Esophagus muscularis mucosa (tissue), 4 donors: Measurements from ENCODE around the gene AFF3. TPM values are rescaled to one million over a fixed set of nuclear protein-coding genes. Genes with fewer than 3 reads are reported as not detected.

ENCODE experiments used
- DNase-seq: peaks from one replicate; pipeline ENCODE4 v3.0.0-alpha.2; 2017; ENCODE audit errors: extremely low spot score
- H3K27ac ChIP-seq, 4 donors: fragments of 200-600 bp; sonication (generic); replicated peaks in 1 of 4; 1 replicate in 3 of 4; 2 replicates in 1 of 4; pipeline ENCODE4 v1.5.1; 2016 to 2019; ENCODE audit warnings: mild to moderate bottlenecking in 1 of 4
- H3K27me3 ChIP-seq, 4 donors: fragments of 200-600 bp; sonication (generic); one replicate each; pipeline versions ENCODE4 v1.5.1 to v1.6.0; 2016 to 2019
- H3K36me3 ChIP-seq, 4 donors: fragments of 200-600 bp; sonication (generic); one replicate each; pipeline ENCODE4 v1.5.1; 2016 to 2019
- H3K4me1 ChIP-seq, 4 donors: fragments of 200-600 bp; sonication (generic); one replicate each; pipeline ENCODE4 v1.5.1; 2016 to 2019
- H3K4me3 ChIP-seq, 4 donors: fragments of 200-600 bp; sonication (generic); 1 replicate in 2 of 4; 2 replicates in 2 of 4; pipeline ENCODE4 v1.5.1; 2016 to 2019; ENCODE audit warnings: mild to moderate bottlenecking in 4 of 4, moderate library complexity in 1 of 4
- H3K9me3 ChIP-seq, 4 donors: fragments of 200-600 bp; sonication (generic); 1 replicate in 3 of 4; 2 replicates in 1 of 4; pipeline ENCODE4 v1.5.1; 2016 to 2019
- CTCF ChIP-seq, 3 experiments: fragments of 200-600 bp in 2 of 3; fragments of 450-650 bp in 1 of 3; sonication (generic) in 2 of 3; IDR thresholded peaks; one replicate each; pipeline ENCODE4 v1.5.1; 2017 to 2019; ENCODE audit warnings: antibody characterized with exemption in 3 of 3, mild to moderate bottlenecking in 2 of 3, moderate library complexity in 1 of 3
- EP300 ChIP-seq: sonication (generic); formaldehyde crosslinking; IDR thresholded peaks from one replicate; pipeline ENCODE4 v1.6.1; 2017; ENCODE audit warnings: antibody characterized with exemption
- POLR2A ChIP-seq: fragments of 450-650 bp; IDR thresholded peaks from one replicate; pipeline ENCODE4 v1.6.1; 2017; ENCODE audit warnings: antibody characterized with exemption, moderate library complexity, mild to moderate bottlenecking, low read depth
- POLR2AphosphoS5 ChIP-seq, 2 donors: sonication (generic); formaldehyde crosslinking; IDR thresholded peaks; one replicate each; pipeline ENCODE4 v1.6.1; 2017; ENCODE audit warnings: antibody characterized with exemption in 2 of 2
- WGBS: methylation state at CpG from one replicate; pipeline ENCODE4 v1.1.5; 2018; 5-methylcytosine and 5-hydroxymethylcytosine counted together
- intact Hi-C: fragments of 100-400 bp; cut with DNase I; formaldehyde crosslinking; loops from one replicate; pipeline ENCODE4 v1.15.1; 2023
- total RNA-seq, 4 donors: library from RNA; depleted of rRNA; stranded (reverse); fragments of >200 nt; gene quantifications; one replicate each; pipeline versions ENCODE4 v1.1.0 to v1.2.1, GENCODE V29; 2016

Gene AFF3
- total RNA-seq, 4 donors from 2014 or later = 36.4 to 99.5 (median 56.9) TPM

GRCh38 chr2:100151310-100151709 is 8.9 kb upstream of the AFF3 start:
- H3K9me3 ChIP-seq = peaks cover 0 to 5% (median 1%) of the 10 kb centered on the region in 4 donors
- H3K27ac ChIP-seq = no peak overlapping the region
- H3K27me3 ChIP-seq = no peaks in the 10 kb centered on the region
- no peaks in the 10 kb centered on the region for H3K36me3 ChIP-seq
- no peak for TF ChIP-seq POLR2A
- TF ChIP-seq EP300 = no peak
- no peak for TF ChIP-seq POLR2AphosphoS5 (IDR thresholded peaks at IDR 0.05)
- TF ChIP-seq CTCF (IDR thresholded peaks at IDR 0.05) = no peak
- 93% methylated on average over 3 of the region's 3 CpGs for WGBS
- intact Hi-C loops = no loop called here
- H3K4me1 ChIP-seq = no peaks in the 10 kb centered on the region
- no peak overlapping the region for H3K4me3 ChIP-seq
- DNase-seq = no peak

GRCh38 chr2:100148883-100149282 is 6.5 kb upstream of the AFF3 start:
- H3K4me3 ChIP-seq = no peak overlapping the region
- H3K9me3 ChIP-seq = peaks cover 0 to 5% (median 1%) of the 10 kb centered on the region in 4 donors
- TF ChIP-seq EP300 = no peak
- no peak for TF ChIP-seq CTCF (IDR thresholded peaks at IDR 0.05)
- intact Hi-C loops = no loop called here
- H3K4me1 ChIP-seq = no peaks in the 10 kb centered on the region
- DNase-seq = no peak
- no peaks in the 10 kb centered on the region for H3K36me3 ChIP-seq
- WGBS = 85% methylated on average over 4 of the region's 4 CpGs
- H3K27me3 ChIP-seq = no peaks in the 10 kb centered on the region
- no peak overlapping the region for H3K27ac ChIP-seq

- 75% methylated on average over 2 of the region's 2 CpGs for WGBS
- Histone ChIP-seq H3K27ac (no peak overlapping the region), H3K4me1 (no peaks in the 10 kb centered on the region), H3K36me3 (no peaks in the 10 kb centered on the region), H3K27me3 (no peaks in the 10 kb centered on the region), H3K4me3 (no peak overlapping the region), H3K9me3 (peaks cover 0 to 5% (median 1%) of the 10 kb centered on the region in 4 donors)
- intact Hi-C loops = no loop called here
- no peak for DNase-seq
- TF ChIP-seq POLR2A (no peak), CTCF (IDR thresholded peaks at IDR 0.05) (no peak)
These were observed 4.2 kb upstream of the AFF3 start for GRCh38 chr2:100146657-100146960.

GRCh38 chr2:100145893-100146656 is 3.7 kb upstream of the AFF3 start:
- H3K4me1 ChIP-seq = no peaks in the 10 kb centered on the region
- no peaks in the 10 kb centered on the region for H3K27me3 ChIP-seq
- no peaks in the 10 kb centered on the region for H3K36me3 ChIP-seq
- peaks cover 0 to 5% (median 1%) of the 10 kb centered on the region in 4 donors for H3K9me3 ChIP-seq
- intact Hi-C loops = no loop called here
- 92% methylated on average over 11 of the region's 11 CpGs for WGBS
- no peak overlapping the region for H3K4me3 ChIP-seq
- no peak overlapping the region for H3K27ac ChIP-seq
- DNase-seq = peak; percentile 80
- TF ChIP-seq CTCF (IDR thresholded peaks at IDR 0.05) (no peak), POLR2A (no peak), EP300 (no peak), POLR2AphosphoS5 (IDR thresholded peaks at IDR 0.05) (no peak)

GRCh38 chr2:100143286-100143685 is 896 bp upstream of the AFF3 start:
- WGBS = 84% methylated on average over 6 of the region's 6 CpGs

More at GRCh38 chr2:100143286-100143685, 896 bp upstream of the AFF3 start:
- no peak for DNase-seq
- no peak overlapping the region for H3K4me3 ChIP-seq
- TF ChIP-seq POLR2A (no peak), POLR2AphosphoS5 (IDR thresholded peaks at IDR 0.05) (no peak), CTCF (IDR thresholded peaks at IDR 0.05) (no peak), EP300 (no peak)
- no peaks in the 10 kb centered on the region for H3K27me3 ChIP-seq
- no peaks in the 10 kb centered on the region for H3K4me1 ChIP-seq
- no peak overlapping the region for H3K27ac ChIP-seq
- no peaks in the 10 kb centered on the region for H3K9me3 ChIP-seq
- no peaks in the 10 kb centered on the region for H3K36me3 ChIP-seq
- intact Hi-C loops = no loop called here
